Mesenchymal stem cell (in vitro differentiated cells and primary cell): ENCODE measurements around the gene CHCHD6.
A peak's percentile ranks its signal among the peaks of the same experiment; 100 is the strongest.

Source experiments
- DNase-seq: peaks from one replicate; pipeline ENCODE4 v3.0.0-alpha.2; 2013
- H2AFZ ChIP-seq: one replicate; pipeline ENCODE4 v1.6.1; 2013; ENCODE audit warnings: low read depth, mild to moderate bottlenecking, control low read depth, inconsistent platforms, low read length, moderate library complexity
- H2AK5ac ChIP-seq: 2 replicates; pipeline ENCODE4 v1.6.1; 2013; ENCODE audit warnings: low read length, moderate library complexity, mild to moderate bottlenecking, inconsistent platforms; ENCODE audit not compliant: severe bottlenecking
- H2BK120ac ChIP-seq: one replicate; pipeline ENCODE4 v1.6.1; 2013; ENCODE audit warnings: low read depth, mild to moderate bottlenecking, inconsistent platforms, low read length, moderate library complexity
- H2BK12ac ChIP-seq, 2 experiments: one replicate each; pipeline ENCODE4 v1.6.1; 2013; ENCODE audit warnings: inconsistent platforms in 2 of 2, low read length in 2 of 2, mild to moderate bottlenecking in 2 of 2, moderate library complexity in 2 of 2, control low read depth in 1 of 2
- H2BK15ac ChIP-seq: one replicate; pipeline ENCODE4 v1.6.1; 2013; ENCODE audit warnings: mild to moderate bottlenecking, low read depth, inconsistent platforms; ENCODE audit not compliant: poor library complexity, severe bottlenecking
- H2BK5ac ChIP-seq: 2 replicates; pipeline ENCODE4 v1.6.1; 2013; ENCODE audit warnings: low read depth, mild to moderate bottlenecking, low read length, control low read depth, inconsistent platforms; ENCODE audit not compliant: poor library complexity, severe bottlenecking
- H3K14ac ChIP-seq, 2 experiments: one replicate each; pipeline ENCODE4 v1.6.1; 2013; ENCODE audit warnings: inconsistent platforms in 2 of 2, low read length in 2 of 2, control low read depth in 1 of 2, mild to moderate bottlenecking in 1 of 2, moderate library complexity in 1 of 2
- H3K18ac ChIP-seq, 2 experiments: one replicate each; pipeline ENCODE4 v1.6.1; 2013; ENCODE audit warnings: inconsistent platforms in 2 of 2, low read length in 2 of 2, control low read depth in 1 of 2, low read depth in 1 of 2, mild to moderate bottlenecking in 1 of 2
- H3K23ac ChIP-seq, 2 experiments: one replicate each; pipeline ENCODE4 v1.6.1; 2013; ENCODE audit warnings: inconsistent platforms in 2 of 2, low read length in 2 of 2, mild to moderate bottlenecking in 2 of 2, moderate library complexity in 2 of 2, control low read depth in 1 of 2
- H3K27ac ChIP-seq: 2 replicates; pipeline ENCODE4 v1.5.1; 2013; ENCODE audit warnings: mild to moderate bottlenecking, moderate library complexity, low read length, control low read depth, inconsistent platforms; ENCODE audit not compliant: poor library complexity, severe bottlenecking
- H3K27me3 ChIP-seq, 2 experiments: 2 replicates each; pipeline versions ENCODE4 v1.6.1 to v1.7.0; 2013; ENCODE audit warnings: low read length in 2 of 2, mild to moderate bottlenecking in 2 of 2, moderate library complexity in 2 of 2, control low read depth in 1 of 2, inconsistent platforms in 1 of 2; ENCODE audit not compliant: control insufficient read depth in 1 of 2, insufficient read depth in 1 of 2
- H3K36me3 ChIP-seq, 2 experiments: 2 replicates each; pipeline versions ENCODE4 v1.6.1 to v1.7.0; 2013; ENCODE audit warnings: low read length in 2 of 2, control low read depth in 1 of 2, inconsistent platforms in 1 of 2, low read depth in 1 of 2, mild to moderate bottlenecking in 1 of 2; ENCODE audit not compliant: insufficient read depth in 2 of 2, control insufficient read depth in 1 of 2
- H3K4ac ChIP-seq, 2 experiments: one replicate each; pipeline ENCODE4 v1.6.1; 2013; ENCODE audit warnings: inconsistent platforms in 2 of 2, low read length in 2 of 2, mild to moderate bottlenecking in 2 of 2, moderate library complexity in 2 of 2, control low read depth in 1 of 2, low read depth in 1 of 2
- H3K4me1 ChIP-seq: 2 replicates; pipeline ENCODE4 v1.6.1; 2013; ENCODE audit warnings: low read depth, low read length, control low read depth; ENCODE audit not compliant: control insufficient read depth, insufficient read depth
- H3K4me2 ChIP-seq: 2 replicates; pipeline ENCODE4 v1.6.1; 2013; ENCODE audit warnings: low read length, mild to moderate bottlenecking, inconsistent platforms; ENCODE audit not compliant: poor library complexity, severe bottlenecking
- H3K4me3 ChIP-seq, 2 experiments: 2 replicates each; pipeline versions ENCODE4 v1.5.1 to v1.7.0; 2013; ENCODE audit warnings: low read length in 2 of 2, mild to moderate bottlenecking in 2 of 2, control low read depth in 1 of 2, low read depth in 1 of 2; ENCODE audit not compliant: insufficient read depth in 1 of 2
- H3K79me1 ChIP-seq: replicated peaks from 2 replicates; pipeline ENCODE4 v1.6.1; 2013; ENCODE audit warnings: mild to moderate bottlenecking, control low read depth, low read length, inconsistent platforms; ENCODE audit not compliant: poor library complexity, severe bottlenecking
- H3K9ac ChIP-seq: 2 replicates; pipeline ENCODE4 v1.7.0; 2013; ENCODE audit warnings: mild to moderate bottlenecking, low read length, moderate library complexity
- H3K9me3 ChIP-seq: 2 replicates; pipeline ENCODE4 v1.7.0; 2013; ENCODE audit warnings: mild to moderate bottlenecking, low read length; ENCODE audit not compliant: control insufficient read depth
- H4K8ac ChIP-seq: one replicate; pipeline ENCODE4 v1.6.1; 2013; ENCODE audit warnings: inconsistent platforms, mild to moderate bottlenecking, low read length, moderate library complexity
- H4K91ac ChIP-seq: one replicate; pipeline ENCODE4 v1.6.1; 2013; ENCODE audit warnings: mild to moderate bottlenecking, low read length, inconsistent platforms
- WGBS: methylation state at CpG from one replicate; pipeline ENCODE4 v1.1.7; 2013; ENCODE audit warnings: mixed read lengths; 5-methylcytosine and 5-hydroxymethylcytosine counted together

Gene CHCHD6

DNA sequence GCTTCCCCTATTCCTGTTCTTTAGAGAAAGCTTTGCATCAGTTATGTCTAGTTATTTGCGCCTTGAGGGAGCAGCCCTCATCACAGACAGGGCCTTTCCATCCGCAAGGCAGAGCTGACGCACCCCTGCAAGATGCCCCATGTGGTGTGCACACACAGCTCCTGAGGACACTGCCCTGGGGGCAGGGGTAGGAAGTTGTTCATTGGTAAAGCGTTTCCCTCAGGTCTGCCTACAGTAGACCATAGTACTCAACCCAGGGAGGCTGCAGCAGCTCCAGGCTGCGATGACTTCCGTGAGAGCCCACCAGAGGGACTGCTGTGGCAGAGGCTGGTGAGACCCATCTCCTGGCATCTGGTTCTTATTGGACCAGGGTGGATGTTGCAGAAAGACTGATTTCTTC lies 223.8 kb downstream of the CHCHD6 start:
- Histone ChIP-seq H2BK12ac (no peak overlapping the region), H3K4ac (peak overlapping the region; percentile 39 to 65), H3K9ac (peak overlapping the region; percentile 76), H2AFZ (no peak overlapping the region), H3K18ac (peak overlapping the region in 1 of 2 experiments; percentile 67), H2BK15ac (no peak overlapping the region), H3K79me1 (peaks cover 6% of the 10 kb centered on the region), H2BK120ac (no peak overlapping the region), H3K4me1 (peaks cover 37% of the 10 kb centered on the region), H4K91ac (peak overlapping the region; percentile 44), H3K23ac (peak overlapping the region in 1 of 2 experiments; percentile 34), H2BK5ac (no peak overlapping the region), H3K4me2 (no peak overlapping the region), H3K36me3 (peaks cover 0 to 4% of the 10 kb centered on the region in 2 experiments), H3K9me3 (no peaks in the 10 kb centered on the region), H3K14ac (no peak overlapping the region), H2AK5ac (no peak overlapping the region), H3K27me3 (no peaks in the 10 kb centered on the region), H3K27ac (no peak overlapping the region), H4K8ac (no peak overlapping the region), H3K4me3 (no peak overlapping the region)
- peak; percentile 26 for DNase-seq
- 84% methylated on average over 6 of the region's 6 CpGs for WGBS

DNA sequence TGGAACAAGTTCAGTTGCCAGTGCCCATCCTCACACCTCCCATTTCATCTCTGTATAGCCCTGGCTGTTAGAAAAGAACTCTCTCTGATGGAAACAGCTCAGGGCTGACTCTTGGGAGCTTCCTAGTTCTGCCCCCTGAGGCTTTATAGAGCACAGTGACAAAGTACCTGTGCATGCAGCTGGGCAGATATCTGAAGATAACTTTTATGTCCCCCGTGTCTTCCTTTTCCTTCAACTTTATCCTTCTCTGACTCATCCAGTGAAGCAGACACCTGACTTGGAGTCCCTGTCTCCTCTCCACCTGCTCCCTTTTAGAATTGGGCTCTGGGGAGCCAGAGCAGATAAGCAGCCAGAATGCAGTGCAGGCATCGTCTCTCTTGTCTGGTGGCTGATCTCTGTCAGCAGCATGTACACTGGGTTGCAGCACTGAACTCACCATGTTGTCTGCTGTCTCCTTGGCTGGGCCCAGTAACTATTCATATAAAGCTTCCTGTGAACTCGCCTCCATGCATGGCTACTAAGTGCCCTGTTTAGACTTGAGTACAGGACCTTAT lies 225.0 kb downstream of the CHCHD6 start:
- Histone ChIP-seq H3K27me3 (no peaks in the 10 kb centered on the region), H3K4me3 (no peak overlapping the region), H3K27ac (no peak overlapping the region), H2BK12ac (peak overlapping the region; percentile 37 to 49), H3K18ac (no peak overlapping the region), H3K9me3 (no peaks in the 10 kb centered on the region), H3K14ac (no peak overlapping the region), H2BK120ac (no peak overlapping the region), H2BK5ac (no peak overlapping the region), H3K4me1 (peaks cover 40% of the 10 kb centered on the region), H3K36me3 (peaks cover 0 to 4% of the 10 kb centered on the region in 2 experiments), H2AK5ac (no peak overlapping the region), H3K4me2 (no peak overlapping the region), H4K91ac (no peak overlapping the region), H2AFZ (no peak overlapping the region), H2BK15ac (no peak overlapping the region), H3K23ac (no peak overlapping the region), H3K9ac (no peak overlapping the region), H4K8ac (no peak overlapping the region), H3K4ac (peak overlapping the region in 1 of 2 experiments; percentile 22), H3K79me1 (peaks cover 6% of the 10 kb centered on the region)
- DNase-seq = no peak
- 57% methylated on average over 3 of the region's 3 CpGs for WGBS

DNA sequence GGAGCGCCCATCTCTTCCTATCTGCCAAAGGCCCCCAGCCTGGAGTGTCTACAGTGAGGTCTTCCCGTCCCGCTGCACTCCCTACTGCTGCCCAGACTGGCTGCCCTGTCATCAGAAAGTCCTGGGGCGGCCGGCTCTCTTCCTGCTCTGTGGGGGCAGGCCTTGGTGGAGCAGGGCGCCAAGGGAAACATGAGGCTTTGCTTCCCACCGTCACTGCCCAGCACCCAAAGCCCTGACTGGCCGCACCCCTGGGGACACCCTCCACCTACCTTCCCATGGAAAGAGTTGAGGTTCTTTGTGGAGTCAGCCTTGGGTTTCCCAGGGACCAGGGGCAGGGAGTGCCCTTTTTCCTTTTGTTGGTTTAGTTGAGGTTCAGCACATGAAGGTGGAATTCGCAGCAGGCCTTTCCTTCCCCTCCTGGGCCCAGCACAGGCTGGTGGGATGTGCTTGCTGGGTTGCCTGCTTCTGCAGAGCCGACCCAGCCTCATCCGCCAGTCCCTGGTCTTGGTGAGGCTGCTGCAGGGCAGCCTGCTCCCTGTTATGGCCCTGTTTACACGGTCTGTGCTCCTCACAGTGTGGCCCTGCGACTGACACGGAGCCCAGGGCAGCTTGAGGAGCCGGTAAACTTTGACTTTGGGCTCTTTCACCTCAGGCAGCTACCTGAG lies 227.0 kb downstream of the CHCHD6 start:
- no peak overlapping the region for H2AFZ ChIP-seq

DNA sequence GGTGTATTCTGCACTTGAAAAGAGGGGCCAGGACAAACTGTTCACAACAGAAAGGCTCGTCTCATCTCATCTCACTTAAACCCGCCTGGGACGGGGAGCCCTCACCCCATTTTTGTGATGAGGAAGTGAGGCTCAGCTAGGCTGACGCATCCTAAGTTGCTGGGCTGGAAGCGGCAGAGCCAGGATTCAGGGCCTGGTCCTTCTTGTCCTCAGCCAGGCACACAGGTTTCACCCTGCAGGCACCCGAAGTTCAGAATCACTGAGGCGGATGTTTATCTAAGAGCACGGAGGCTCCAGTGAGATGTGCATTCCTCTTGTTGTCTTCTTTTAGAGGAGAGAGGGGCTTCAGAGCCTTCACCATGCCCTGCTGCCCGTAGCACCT lies 227.8 kb downstream of the CHCHD6 start:
- H2AK5ac ChIP-seq = peak overlapping the region; percentile 29
- no peak overlapping the region for H2AFZ ChIP-seq
- H2BK15ac ChIP-seq = no peak overlapping the region
- H3K14ac ChIP-seq = no peak overlapping the region
- H3K4me2 ChIP-seq = no peak overlapping the region
- H2BK120ac ChIP-seq = peak overlapping the region; percentile 83
- H3K18ac ChIP-seq = peak overlapping the region; percentile 95 to 96
- peaks cover 31% of the 10 kb centered on the region for H3K4me1 ChIP-seq
- H3K9me3 ChIP-seq = no peaks in the 10 kb centered on the region
- no peak overlapping the region for H3K4me3 ChIP-seq
- peak overlapping the region; percentile 65 to 95 for H2BK12ac ChIP-seq
- H3K27me3 ChIP-seq = no peaks in the 10 kb centered on the region
- H4K8ac ChIP-seq = peak overlapping the region; percentile 74
- peak overlapping the region; percentile 81 for H4K91ac ChIP-seq
- 21% methylated on average over 9 of the region's 9 CpGs for WGBS
- no peak overlapping the region for H3K9ac ChIP-seq
- no peak overlapping the region for H3K23ac ChIP-seq
- H3K79me1 ChIP-seq = peaks cover 6% of the 10 kb centered on the region
- H3K36me3 ChIP-seq = peaks cover 0 to 4% of the 10 kb centered on the region in 2 experiments
- DNase-seq = no peak
- peak overlapping the region; percentile 88 to 99 for H3K4ac ChIP-seq
- H2BK5ac ChIP-seq = no peak overlapping the region
- no peak overlapping the region for H3K27ac ChIP-seq

More for the DNA sequence above, 227.0 kb downstream of the CHCHD6 start:
- H3K9me3 ChIP-seq = no peaks in the 10 kb centered on the region
- peak overlapping the region; percentile 98 for H2BK15ac ChIP-seq
- H3K4ac ChIP-seq = peak overlapping the region; percentile 88 to 99
- peaks cover 6% of the 10 kb centered on the region for H3K79me1 ChIP-seq
- no peak overlapping the region for H2BK5ac ChIP-seq
- peaks cover 35% of the 10 kb centered on the region for H3K4me1 ChIP-seq
- H3K9ac ChIP-seq = no peak overlapping the region
- H4K91ac ChIP-seq = peak overlapping the region; percentile 99
- H3K23ac ChIP-seq = peak overlapping the region in 1 of 2 experiments; percentile 25
- no peak overlapping the region for H3K4me2 ChIP-seq
- H3K4me3 ChIP-seq = no peak overlapping the region
- peak overlapping the region; percentile 95 to 98 for H2BK12ac ChIP-seq
- peak overlapping the region; percentile 83 for H2BK120ac ChIP-seq
- peaks cover 0 to 4% of the 10 kb centered on the region in 2 experiments for H3K36me3 ChIP-seq
- H3K14ac ChIP-seq = peak overlapping the region in 1 of 2 experiments; percentile 98
- peak overlapping the region; percentile 86 for H4K8ac ChIP-seq
- H3K18ac ChIP-seq = peak overlapping the region; percentile 95 to 96
- no peak overlapping the region for H3K27ac ChIP-seq
- no peaks in the 10 kb centered on the region for H3K27me3 ChIP-seq
- peak overlapping the region; percentile 59 for H2AK5ac ChIP-seq
- WGBS = 83% methylated on average over 12 of the region's 15 CpGs
- DNase-seq = peak; percentile 18
